ENCODE results near the gene DUSP3.

Gene DUSP3

GRCh38 chr17:43760254-43760852, 18.4 kb downstream of the DUSP3 start:
- TF ChIP-seq MYC (IDR thresholded peaks at IDR 0.05; ENCODE audit: low read depth, low read length) (no peak), CTCF (IDR thresholded peaks at IDR 0.05; ENCODE audit: low read depth, low read length) (peak; percentile 98), POLR2A (IDR thresholded peaks at IDR 0.05; ENCODE audit: extremely low read depth, insufficient read length) (no peak), MAX (IDR thresholded peaks at IDR 0.05; ENCODE audit: low read depth, low read length) (peak; percentile 48; the same call in 1 of the 2 replicates)
- no peak overlapping the region for H3K4me3 ChIP-seq (ENCODE audit: low read depth, low read length)
- DNase-seq (ENCODE audit: low read depth): peak; percentile 85

GRCh38 chr17:43759836-43760235, 18.9 kb downstream of the DUSP3 start:
- no peak overlapping the region for H3K4me3 ChIP-seq (ENCODE audit: low read depth, low read length)
- TF ChIP-seq CTCF (IDR thresholded peaks at IDR 0.05; ENCODE audit: low read depth, low read length) (no peak), MAX (IDR thresholded peaks at IDR 0.05; ENCODE audit: low read depth, low read length) (no peak), POLR2A (IDR thresholded peaks at IDR 0.05; ENCODE audit: extremely low read depth, insufficient read length) (no peak), MYC (IDR thresholded peaks at IDR 0.05; ENCODE audit: low read depth, low read length) (no peak)
- DNase-seq (ENCODE audit: low read depth): no peak

- peak; percentile 50 for DNase-seq (ENCODE audit: low read depth)
- TF ChIP-seq MAX (IDR thresholded peaks at IDR 0.05; ENCODE audit: low read depth, low read length) (peak; percentile 55; the same call in 1 of the 2 replicates), MYC (IDR thresholded peaks at IDR 0.05; ENCODE audit: low read depth, low read length) (no peak), POLR2A (IDR thresholded peaks at IDR 0.05; ENCODE audit: extremely low read depth, insufficient read length) (no peak), CTCF (IDR thresholded peaks at IDR 0.05; ENCODE audit: low read depth, low read length) (no peak)
- no peak within 1 kb of the TSS for H3K4me3 ChIP-seq (ENCODE audit: low read depth, low read length)
These were observed 20.1 kb downstream of the DUSP3 start, which contains the start of gene SOST for GRCh38 chr17:43758497-43759174. SOST (minus strand) TSS chr17:43758791; CDS start chr17:43758741, 50 bp downstream.

- DNase-seq (ENCODE audit: low read depth): no peak
- H3K4me3 ChIP-seq (ENCODE audit: low read depth, low read length): no peak overlapping the region
- TF ChIP-seq POLR2A (IDR thresholded peaks at IDR 0.05; ENCODE audit: extremely low read depth, insufficient read length) (no peak), MAX (IDR thresholded peaks at IDR 0.05; ENCODE audit: low read depth, low read length) (no peak), CTCF (IDR thresholded peaks at IDR 0.05; ENCODE audit: low read depth, low read length) (no peak), MYC (IDR thresholded peaks at IDR 0.05; ENCODE audit: low read depth, low read length) (no peak)
These were observed 20.7 kb downstream of the DUSP3 start for GRCh38 chr17:43758086-43758485.

GRCh38 chr17:43757171-43757660, 21.6 kb downstream of the DUSP3 start:
- no peak for DNase-seq (ENCODE audit: low read depth)
- no peak for TF ChIP-seq MYC (IDR thresholded peaks at IDR 0.05; ENCODE audit: low read depth, low read length)
- no peak for TF ChIP-seq CTCF (IDR thresholded peaks at IDR 0.05; ENCODE audit: low read depth, low read length)
- TF ChIP-seq POLR2A (IDR thresholded peaks at IDR 0.05; ENCODE audit: extremely low read depth, insufficient read length): no peak
- no peak for TF ChIP-seq MAX (IDR thresholded peaks at IDR 0.05; ENCODE audit: low read depth, low read length)
- H3K4me3 ChIP-seq (ENCODE audit: low read depth, low read length): no peak overlapping the region
